ENCODE measurements around the gene RABGAP1L. TPM values are rescaled to one million over a fixed set of nuclear protein-coding genes. Genes with fewer than 3 reads are reported as not detected.
"Not testable (repeated sequence)": the region's sequence is repeated elsewhere in the genome, so short reads cannot be mapped to it uniquely, and the experiment has no call there.

RABGAP1L gene
- total and polyA plus RNA-seq, 2 donors from 2014 or later, result 16.2 to 48.5 TPM

GRCh38 chr1:174640783-174641182 lies 481.5 kb downstream of the RABGAP1L start:
- no peak for TF ChIP-seq CTCF (IDR thresholded peaks at IDR 0.05; ENCODE audit: borderline replicate concordance, extremely low read depth, insufficient read depth)
- FAIRE-seq, result no peak

GRCh38 chr1:174642393-174642792 lies 483.1 kb downstream of the RABGAP1L start:
- no peak overlapping the region for H3K9ac ChIP-seq (ENCODE audit: low read length in 3 of 3)
- H3K27me3 ChIP-seq (ENCODE audit: control insufficient read depth, insufficient read depth, low read length), result no peaks in the 10 kb centered on the region
- FAIRE-seq, result no peak
- H3K4me1 ChIP-seq (ENCODE audit: control insufficient read depth in 2 of 3, insufficient read depth in 2 of 3, low read depth in 1 of 3, low read length in 3 of 3), result no peaks in the 10 kb centered on the region
- no peak overlapping the region for H3K27ac ChIP-seq (ENCODE audit: low read depth in 2 of 2, low read length in 2 of 2)
- H3K9me3 ChIP-seq (ENCODE audit: control insufficient read depth in 2 of 3, insufficient read depth in 1 of 3, low read length in 3 of 3), result no peaks in the 10 kb centered on the region
- no peak for TF ChIP-seq CTCF (IDR thresholded peaks at IDR 0.05; ENCODE audit: borderline replicate concordance, extremely low read depth, insufficient read depth)
- H3K4me3 ChIP-seq (ENCODE audit: low read length in 3 of 3), result no peak overlapping the region
- peaks cover 0 to 2% (median 0%) of the 10 kb centered on the region in 3 donors for H3K36me3 ChIP-seq (ENCODE audit: control insufficient read depth in 2 of 3, insufficient read depth in 3 of 3, low read length in 3 of 3)
- intact Hi-C loops (cut with DNase I), result no loop called here
- no peak for DNase-seq

More at GRCh38 chr1:174640783-174641182, 481.5 kb downstream of the RABGAP1L start:
- Histone ChIP-seq H3K27ac (ENCODE audit: low read depth in 2 of 2, low read length in 2 of 2) (no peak overlapping the region), H3K27me3 (ENCODE audit: control insufficient read depth, insufficient read depth, low read length) (no peaks in the 10 kb centered on the region), H3K4me3 (ENCODE audit: low read length in 3 of 3) (no peak overlapping the region), H3K9ac (ENCODE audit: low read length in 3 of 3) (no peak overlapping the region), H3K9me3 (ENCODE audit: control insufficient read depth in 2 of 3, insufficient read depth in 1 of 3, low read length in 3 of 3) (no peaks in the 10 kb centered on the region), H3K36me3 (ENCODE audit: control insufficient read depth in 2 of 3, insufficient read depth in 3 of 3, low read length in 3 of 3) (peaks cover 0 to 2% (median 0%) of the 10 kb centered on the region in 3 donors), H3K4me1 (ENCODE audit: control insufficient read depth in 2 of 3, insufficient read depth in 2 of 3, low read depth in 1 of 3, low read length in 3 of 3) (no peaks in the 10 kb centered on the region)
- intact Hi-C loops (cut with DNase I), result no loop called here
- no peak for DNase-seq

- no peak for TF ChIP-seq CTCF (IDR thresholded peaks at IDR 0.05; ENCODE audit: borderline replicate concordance, extremely low read depth, insufficient read depth)
- FAIRE-seq (no peak), DNase-seq (no peak)
- intact Hi-C loops (cut with DNase I), result no loop called here
- Histone ChIP-seq H3K4me1 (ENCODE audit: control insufficient read depth in 2 of 3, insufficient read depth in 2 of 3, low read depth in 1 of 3, low read length in 3 of 3) (no peaks in the 10 kb centered on the region), H3K27me3 (ENCODE audit: control insufficient read depth, insufficient read depth, low read length) (no peaks in the 10 kb centered on the region), H3K27ac (ENCODE audit: low read depth in 2 of 2, low read length in 2 of 2) (no peak overlapping the region), H3K9me3 (ENCODE audit: control insufficient read depth in 2 of 3, insufficient read depth in 1 of 3, low read length in 3 of 3) (no peaks in the 10 kb centered on the region), H3K36me3 (ENCODE audit: control insufficient read depth in 2 of 3, insufficient read depth in 3 of 3, low read length in 3 of 3) (no peaks in the 10 kb centered on the region), H3K9ac (ENCODE audit: low read length in 3 of 3) (no peak overlapping the region), H3K4me3 (ENCODE audit: low read length in 3 of 3) (no peak overlapping the region)
Measured at GRCh38 chr1:174643206-174643605, 483.9 kb downstream of the RABGAP1L start.

- H3K9me3 ChIP-seq (ENCODE audit: control insufficient read depth in 2 of 3, insufficient read depth in 1 of 3, low read length in 3 of 3); H3K4me3 ChIP-seq (ENCODE audit: low read length in 3 of 3); FAIRE-seq; intact Hi-C loops (cut with DNase I); H3K9ac ChIP-seq (ENCODE audit: low read length in 3 of 3); H3K4me1 ChIP-seq (ENCODE audit: control insufficient read depth in 2 of 3, insufficient read depth in 2 of 3, low read depth in 1 of 3, low read length in 3 of 3); H3K27ac ChIP-seq (ENCODE audit: low read depth in 2 of 2, low read length in 2 of 2); DNase-seq; H3K36me3 ChIP-seq (ENCODE audit: control insufficient read depth in 2 of 3, insufficient read depth in 3 of 3, low read length in 3 of 3); H3K27me3 ChIP-seq (ENCODE audit: control insufficient read depth, insufficient read depth, low read length): not testable (repeated sequence)
Measured at GRCh38 chr1:174649572-174649971, 490.3 kb downstream of the RABGAP1L start.
